Embryonic facial prominence (tissue), 1 donor: ENCODE results near the gene PCYT1B.
"Not testable (repeated sequence)": the region's sequence is repeated elsewhere in the genome, so short reads cannot be mapped to it uniquely, and the experiment has no call there.

ENCODE experiments used
- DNase-seq: peaks from one replicate; pipeline ENCODE4 v3.0.0-alpha.2; 2016; ENCODE audit errors: extremely low spot score

Gene PCYT1B

GRCh38 chrX:24646006-24646405, 1.1 kb downstream of the PCYT1B start:
- DNase-seq, result no peak

DNA sequence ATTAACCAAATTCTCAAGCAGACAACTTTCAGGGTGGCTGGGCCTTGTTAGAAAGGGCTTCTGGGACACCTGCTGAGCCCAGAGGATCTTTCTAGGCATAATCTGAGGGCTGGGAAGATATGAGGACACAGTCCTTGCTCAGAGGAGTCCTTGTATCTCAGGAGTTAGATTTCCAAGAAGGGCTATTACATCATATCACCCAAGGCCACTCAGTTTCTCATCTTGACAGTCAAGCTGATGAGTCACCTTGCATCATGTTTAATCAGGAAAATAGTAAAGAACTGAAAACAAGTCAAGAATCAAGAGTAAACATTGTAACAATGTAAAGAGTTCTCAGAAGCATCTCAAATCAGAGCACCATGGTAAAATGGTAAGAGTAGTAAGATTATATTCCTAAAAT, 4.0 kb downstream of the PCYT1B start:
- DNase-seq, result no peak

GRCh38 chrX:24629701-24630100, 17.4 kb downstream of the PCYT1B start:
- no peak for DNase-seq

DNA sequence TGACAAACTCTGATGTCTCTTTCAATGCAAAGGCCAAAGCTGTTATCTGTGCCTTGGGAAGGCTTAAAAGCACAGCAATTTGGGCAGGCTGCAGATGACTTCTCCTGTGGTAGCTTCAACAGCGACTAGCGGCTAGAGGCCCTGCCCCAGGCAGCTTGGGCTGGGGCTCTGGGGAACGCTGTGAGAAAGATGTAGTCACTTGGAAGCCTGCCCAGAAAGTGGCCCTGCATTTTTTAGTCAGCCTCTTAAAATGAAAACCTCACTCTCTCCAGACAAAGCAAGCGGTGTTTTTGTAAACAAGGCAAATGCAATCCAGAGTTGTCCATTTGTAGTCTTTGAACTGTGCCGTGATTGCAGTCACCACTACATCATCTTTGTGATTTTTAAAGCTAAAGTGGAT, 27.5 kb downstream of the PCYT1B start:
- DNase-seq, result no peak

DNA sequence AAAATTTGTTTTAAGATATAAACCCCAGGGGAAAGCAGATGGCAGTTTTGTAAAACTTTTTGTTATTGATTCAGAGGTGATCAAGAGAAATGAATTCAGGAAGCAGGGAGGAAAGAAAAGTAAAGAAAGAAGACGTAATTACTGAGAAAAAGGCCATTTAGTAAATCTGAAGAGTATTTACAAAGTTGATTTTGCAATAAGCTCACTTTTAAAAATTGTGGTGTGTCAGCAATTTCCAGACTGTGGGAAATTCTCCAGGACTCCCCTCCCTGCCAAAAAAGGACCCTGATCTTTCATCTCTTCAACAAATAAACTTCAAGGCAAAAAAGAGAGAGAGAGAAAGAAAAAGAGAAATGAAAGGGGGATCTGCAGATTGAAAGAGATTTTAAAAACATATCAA, 36.6 kb downstream of the PCYT1B start:
- no peak for DNase-seq

DNA sequence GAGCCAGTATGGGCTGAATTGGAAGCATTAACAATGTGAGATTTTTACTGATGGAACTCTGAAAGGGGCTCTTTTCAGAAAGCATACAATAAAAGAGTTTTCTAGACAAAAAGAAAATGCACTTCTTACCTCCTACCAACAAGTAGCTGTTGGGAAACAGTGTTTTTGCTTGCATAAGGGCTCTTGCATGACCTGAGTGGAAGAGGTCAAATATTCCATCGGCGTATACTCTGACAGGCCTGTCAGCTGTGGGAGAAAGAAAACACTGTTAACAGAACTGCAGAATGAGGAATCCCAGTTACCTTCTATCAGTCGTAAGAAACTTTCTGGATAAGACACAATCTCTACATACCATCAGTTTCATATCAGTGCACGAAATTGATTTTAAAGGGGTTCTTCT, 39.5 kb downstream of the PCYT1B start:
- no peak for DNase-seq

DNA sequence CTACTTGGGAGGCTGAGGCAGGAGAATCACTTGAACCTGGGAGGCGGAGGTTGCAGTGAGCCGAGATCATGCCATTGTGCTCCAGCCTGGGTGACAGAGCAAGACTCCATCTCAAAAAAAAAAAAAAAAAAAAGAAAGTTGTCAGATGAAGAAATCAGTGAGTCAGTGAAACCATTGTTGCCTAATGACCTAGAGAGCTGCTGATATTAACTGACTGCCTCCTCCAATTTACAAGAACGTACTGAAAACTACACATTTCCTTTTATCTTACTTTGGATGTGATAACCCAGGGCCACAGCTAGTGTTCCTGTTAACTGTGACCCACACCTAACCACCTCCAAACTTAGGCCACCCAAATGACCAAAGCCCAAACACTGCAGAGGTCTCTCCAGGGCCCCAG, 41.2 kb downstream of the PCYT1B start:
- DNase-seq, result not testable (repeated sequence)

DNA sequence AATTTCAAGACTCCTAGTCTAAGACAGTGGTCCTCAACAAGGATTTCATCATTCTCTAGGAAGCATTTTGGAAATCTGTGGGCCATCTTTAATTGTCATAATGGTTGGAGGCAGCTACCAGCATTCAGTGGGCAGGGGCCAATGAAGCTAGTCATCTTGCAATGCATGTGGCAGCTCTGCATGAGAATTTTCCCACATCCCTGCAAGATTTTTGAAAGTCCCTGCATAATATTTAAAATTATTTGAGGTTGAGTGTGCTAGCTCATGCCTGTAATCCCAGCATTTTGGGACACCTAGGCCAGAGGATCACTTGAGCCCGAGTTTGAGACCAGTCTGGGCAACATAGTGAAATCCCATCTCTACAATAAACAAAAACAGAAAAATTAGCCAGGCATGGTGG, 44.0 kb downstream of the PCYT1B start:
- no peak for DNase-seq

- no peak for DNase-seq
These were observed 45.3 kb downstream of the PCYT1B start for GRCh38 chrX:24601858-24602257.

GRCh38 chrX:24594501-24594900, 52.6 kb downstream of the PCYT1B start:
- no peak for DNase-seq

DNA sequence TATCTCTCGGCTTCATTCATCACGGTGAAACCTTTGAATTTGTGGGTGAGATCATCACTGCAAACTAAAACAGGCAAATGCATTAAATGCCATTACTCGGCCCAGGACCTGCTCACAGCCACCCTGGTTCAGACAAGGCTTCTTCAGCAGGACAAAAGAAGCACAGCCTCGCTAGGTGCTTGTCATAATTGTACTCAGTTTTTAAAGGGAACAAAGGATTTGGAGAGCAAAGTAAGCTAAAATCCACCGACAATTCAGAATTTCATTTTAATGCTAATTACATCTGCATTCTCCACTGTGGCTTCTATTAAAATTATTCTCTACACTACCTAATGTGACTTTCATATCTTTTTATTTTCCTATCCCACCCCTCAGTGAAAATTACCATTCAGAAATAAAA, 57.0 kb downstream of the PCYT1B start:
- no peak for DNase-seq

GRCh38 chrX:24577091-24577490, 70.1 kb downstream of the PCYT1B start:
- DNase-seq, result no peak

GRCh38 chrX:24575496-24575895, 71.7 kb downstream of the PCYT1B start:
- DNase-seq, result no peak

GRCh38 chrX:24574743-24575142, 72.4 kb downstream of the PCYT1B start:
- no peak for DNase-seq

DNA sequence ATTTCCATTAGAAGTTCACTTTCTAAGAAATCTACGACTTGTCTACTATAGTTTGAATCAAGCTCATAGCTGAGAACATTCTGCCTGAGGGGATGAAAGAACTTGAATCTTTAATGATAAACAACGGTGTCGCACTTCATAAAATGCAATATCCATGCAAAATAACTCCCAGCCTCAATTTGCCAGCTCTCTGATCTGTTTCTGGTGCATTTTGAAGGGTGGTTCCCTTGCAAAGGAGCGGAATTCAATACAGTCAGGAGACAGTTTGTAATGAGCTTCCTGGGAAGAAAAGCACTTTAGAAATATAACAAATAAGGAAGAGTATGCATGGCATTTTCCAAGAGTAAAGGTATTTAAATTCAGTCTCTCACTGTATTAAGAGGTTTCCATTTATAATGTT, 80.0 kb downstream of the PCYT1B start:
- DNase-seq, result no peak

DNA sequence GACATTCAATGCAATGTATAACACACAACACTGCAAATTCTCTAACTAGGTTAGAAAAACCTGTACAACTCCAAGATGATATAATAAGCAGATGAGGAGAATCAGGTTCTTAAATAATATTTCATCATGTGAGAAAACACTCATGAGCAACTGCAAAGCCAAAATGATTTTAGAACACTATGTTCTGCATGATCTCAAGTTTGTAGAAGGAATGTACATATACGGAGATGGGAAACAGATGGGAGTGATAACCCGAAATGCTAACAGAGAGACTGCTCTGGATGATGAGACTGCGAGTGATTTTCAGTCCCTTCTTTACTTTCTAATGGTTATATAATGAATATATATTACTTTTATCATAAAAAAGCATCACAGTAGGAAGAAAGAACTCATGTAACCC, 80.9 kb downstream of the PCYT1B start:
- no peak for DNase-seq

GRCh38 chrX:24563291-24564010, 83.7 kb downstream of the PCYT1B start:
- no peak for DNase-seq

- no peak for DNase-seq
These were observed 86.0 kb downstream of the PCYT1B start for GRCh38 chrX:24561121-24561520.

DNA sequence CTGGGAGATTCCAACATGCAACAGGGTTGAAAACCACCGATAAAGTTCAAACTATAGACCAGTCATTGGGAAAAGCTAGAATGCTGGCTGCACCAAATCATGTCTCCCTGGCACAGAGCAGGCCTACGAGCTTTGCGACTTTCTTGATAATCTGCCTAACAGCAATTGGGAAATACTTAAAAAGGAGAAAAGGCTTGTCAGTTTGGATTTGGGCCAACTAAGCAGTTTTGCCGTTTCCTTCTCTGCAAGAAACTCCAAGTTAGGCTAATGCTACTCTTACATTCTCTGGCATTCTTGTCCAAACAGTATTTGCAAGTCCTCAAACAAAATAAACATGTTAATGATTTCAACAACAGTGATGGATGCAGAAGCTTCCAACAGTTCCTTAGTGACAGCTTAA, 94.1 kb downstream of the PCYT1B start:
- DNase-seq, result no peak

- DNase-seq, result no peak
These were observed 97.0 kb downstream of the PCYT1B start for GRCh38 chrX:24550166-24550565.

DNA sequence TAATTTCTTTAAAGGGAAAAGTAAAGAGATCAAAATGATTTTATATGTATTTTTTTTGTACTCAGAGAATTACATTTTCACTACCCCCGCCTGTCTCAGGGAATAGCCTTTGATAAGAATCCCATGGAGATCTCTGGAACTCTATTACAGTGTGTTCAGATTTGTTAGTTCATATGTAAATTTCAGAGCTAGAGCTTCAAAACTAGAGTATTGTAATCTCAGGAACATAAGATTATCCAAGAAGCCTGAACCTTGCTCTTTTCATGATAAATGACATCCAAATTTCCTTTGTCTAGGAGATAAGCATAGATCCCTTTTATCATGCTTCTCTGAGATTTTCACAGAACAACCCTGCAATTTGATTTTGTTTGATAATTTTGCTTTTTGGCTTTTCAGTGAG, 99.2 kb downstream of the PCYT1B start:
- no peak for DNase-seq

GRCh38 chrX:24542756-24543155, 104.4 kb downstream of the PCYT1B start:
- DNase-seq, result no peak

- DNase-seq, result no peak
These were observed 110.6 kb downstream of the PCYT1B start for GRCh38 chrX:24536551-24536950.

- no peak for DNase-seq
These were observed 118.5 kb downstream of the PCYT1B start for GRCh38 chrX:24528605-24529004.
